ENCODE results near the gene INIP.

DNA sequence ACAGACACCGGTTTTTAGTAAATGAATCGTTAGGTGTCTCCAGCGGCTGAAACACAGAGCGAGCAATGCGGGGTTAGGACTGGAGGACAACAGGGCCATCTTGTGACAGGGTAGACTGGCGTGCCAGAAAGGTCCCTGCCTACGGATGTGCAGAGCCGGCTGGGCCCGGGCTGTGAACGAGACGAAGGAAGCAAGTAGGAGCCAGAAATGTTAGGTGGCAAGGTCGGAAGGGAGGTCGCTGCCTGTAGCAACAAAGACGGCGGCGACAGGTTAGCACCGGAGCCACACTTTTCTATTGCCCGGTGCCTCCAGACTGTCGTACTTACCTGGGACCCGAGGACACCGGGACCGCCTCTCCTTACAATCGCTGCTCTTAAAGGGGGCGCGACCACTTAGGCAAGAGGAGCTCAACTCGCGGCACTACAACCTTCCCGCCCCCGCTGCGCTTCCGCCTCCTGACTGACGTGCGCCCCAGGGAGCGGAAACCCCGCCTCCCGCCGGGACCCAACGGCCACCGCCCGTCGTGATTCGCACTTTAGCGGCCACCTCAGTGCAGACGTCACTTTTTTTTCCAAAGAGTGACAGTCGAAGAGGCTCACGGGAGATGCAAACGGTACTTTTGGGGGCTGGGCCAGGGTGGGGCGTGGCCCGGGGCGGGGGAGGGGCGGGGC lies at the start of gene INIP:
- TF ChIP-seq, protein P1, sequence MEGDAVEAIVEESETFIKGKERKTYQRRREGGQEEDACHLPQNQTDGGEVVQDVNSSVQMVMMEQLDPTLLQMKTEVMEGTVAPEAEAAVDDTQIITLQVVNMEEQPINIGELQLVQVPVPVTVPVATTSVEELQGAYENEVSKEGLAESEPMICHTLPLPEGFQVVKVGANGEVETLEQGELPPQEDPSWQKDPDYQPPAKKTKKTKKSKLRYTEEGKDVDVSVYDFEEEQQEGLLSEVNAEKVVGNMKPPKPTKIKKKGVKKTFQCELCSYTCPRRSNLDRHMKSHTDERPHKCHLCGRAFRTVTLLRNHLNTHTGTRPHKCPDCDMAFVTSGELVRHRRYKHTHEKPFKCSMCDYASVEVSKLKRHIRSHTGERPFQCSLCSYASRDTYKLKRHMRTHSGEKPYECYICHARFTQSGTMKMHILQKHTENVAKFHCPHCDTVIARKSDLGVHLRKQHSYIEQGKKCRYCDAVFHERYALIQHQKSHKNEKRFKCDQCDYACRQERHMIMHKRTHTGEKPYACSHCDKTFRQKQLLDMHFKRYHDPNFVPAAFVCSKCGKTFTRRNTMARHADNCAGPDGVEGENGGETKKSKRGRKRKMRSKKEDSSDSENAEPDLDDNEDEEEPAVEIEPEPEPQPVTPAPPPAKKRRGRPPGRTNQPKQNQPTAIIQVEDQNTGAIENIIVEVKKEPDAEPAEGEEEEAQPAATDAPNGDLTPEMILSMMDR (IDR thresholded peaks at IDR 0.05), result peak in 4 of 12 donors; percentile 7 to 32 (median 18)
- peak in 1 of 2 donors; percentile 70 for TF ChIP-seq POLR2A (IDR thresholded peaks at IDR 0.05)

Measured in heart left ventricle (tissue), 13 donors.